SJCRH30 (cell line): ENCODE results near the gene STX4. TPM values are rescaled to one million over a fixed set of nuclear protein-coding genes. Genes with fewer than 3 reads are reported as not detected.

ENCODE experiments used
- DNase-seq, 2 experiments: peaks; one replicate each; pipeline ENCODE4 v3.0.0-alpha.2; 2015 to 2020
- H3K27ac ChIP-seq: fragments of 250-450 bp; sonication (Bioruptor Pico); 2 replicates; pipeline ENCODE4 v1.5.1; 2020; ENCODE audit warnings: mild to moderate bottlenecking, moderate library complexity
- H3K27me3 ChIP-seq: fragments of 250-450 bp; sonication (Bioruptor Pico); 2 replicates; pipeline ENCODE4 v1.5.1; 2020; ENCODE audit warnings: mild to moderate bottlenecking, moderate library complexity
- H3K36me3 ChIP-seq: fragments of 250-450 bp; sonication (Bioruptor Pico); 2 replicates; pipeline ENCODE4 v1.5.1; 2020; ENCODE audit warnings: mild to moderate bottlenecking, moderate library complexity
- H3K4me1 ChIP-seq: fragments of 250-450 bp; sonication (Bioruptor Pico); 2 replicates; pipeline ENCODE4 v1.5.1; 2020; ENCODE audit warnings: mild to moderate bottlenecking, moderate library complexity
- H3K4me3 ChIP-seq: fragments of 250-450 bp; sonication (Bioruptor Pico); 2 replicates; pipeline ENCODE4 v1.5.1; 2020; ENCODE audit warnings: mild to moderate bottlenecking, moderate library complexity
- H3K9me3 ChIP-seq: fragments of 250-450 bp; sonication (Bioruptor Pico); replicated peaks from 2 replicates; pipeline ENCODE4 v1.5.1; 2020; ENCODE audit warnings: mild to moderate bottlenecking, moderate library complexity
- total RNA-seq: library from RNA; depleted of rRNA; stranded (reverse); fragments of >200 nt; shearing (Covaris generic); gene quantifications from 2 replicates; pipeline ENCODE4 v1.2.3, GENCODE V29; 2014

The STX4 gene
- total RNA-seq, 1 experiment from 2014 or later, result 23.9 TPM

DNA sequence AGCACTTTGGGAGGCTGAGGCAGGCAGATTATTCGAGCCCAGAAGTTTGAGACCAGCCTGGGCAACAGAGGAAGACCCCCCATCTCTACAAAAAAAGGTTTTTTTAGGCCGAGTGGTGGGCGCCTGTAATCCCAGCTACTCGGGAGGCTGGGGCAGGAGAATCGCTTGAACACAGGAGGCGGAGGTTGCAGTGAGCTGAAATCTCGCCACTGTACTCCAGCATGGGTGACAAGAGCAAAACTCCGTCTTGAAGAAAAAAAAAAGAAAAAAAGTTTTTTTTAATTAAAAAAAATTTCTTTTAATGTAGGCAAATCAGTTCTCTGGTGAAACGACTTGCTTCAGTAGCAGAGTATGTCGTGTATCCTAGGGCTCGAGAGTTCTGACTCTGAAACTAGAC, 37.4 kb upstream of the STX4 start:
- Histone ChIP-seq H3K36me3 (no peaks in the 10 kb centered on the region), H3K4me1 (peaks cover 18% of the 10 kb centered on the region), H3K27me3 (no peaks in the 10 kb centered on the region), H3K4me3 (no peak overlapping the region), H3K27ac (no peak overlapping the region), H3K9me3 (no peaks in the 10 kb centered on the region)
- DNase-seq, result no peak

DNA sequence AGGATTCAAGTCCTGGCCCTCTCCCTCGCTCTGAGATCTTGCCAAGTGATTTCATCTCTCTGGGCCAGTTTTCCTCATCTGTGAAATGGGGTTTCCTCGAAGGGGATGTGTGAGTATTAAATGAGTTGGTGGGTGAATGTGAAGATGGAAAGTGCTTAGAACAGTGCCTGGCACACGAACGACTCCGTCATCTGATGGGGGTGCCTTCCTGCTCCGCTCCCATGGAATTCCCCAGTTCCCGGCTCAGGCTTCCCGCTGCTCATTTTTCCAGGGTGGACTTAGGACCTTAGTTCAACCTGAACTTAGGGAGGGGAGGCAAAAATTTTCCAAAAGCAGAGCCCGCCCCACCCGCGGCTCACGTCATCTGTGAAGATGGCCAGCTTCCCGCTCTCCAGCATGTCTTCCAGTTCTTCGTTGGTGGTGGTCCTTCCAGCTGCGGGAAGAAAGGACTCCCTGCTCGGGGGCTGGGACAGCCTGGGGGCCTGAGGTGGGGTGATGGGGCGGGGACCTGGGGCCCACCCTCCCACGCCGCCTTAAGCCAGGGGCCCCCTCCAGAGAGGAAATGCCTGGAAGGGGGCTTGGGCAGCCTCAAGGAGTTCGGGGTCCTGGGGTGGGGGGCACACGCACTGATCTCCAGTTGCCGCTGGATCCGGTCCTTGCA, 36.9 kb upstream of the STX4 start:
- Histone ChIP-seq H3K4me1 (peaks cover 18% of the 10 kb centered on the region), H3K27ac (no peak overlapping the region), H3K36me3 (no peaks in the 10 kb centered on the region), H3K27me3 (no peaks in the 10 kb centered on the region), H3K9me3 (no peaks in the 10 kb centered on the region), H3K4me3 (no peak overlapping the region)
- no peak for DNase-seq

DNA sequence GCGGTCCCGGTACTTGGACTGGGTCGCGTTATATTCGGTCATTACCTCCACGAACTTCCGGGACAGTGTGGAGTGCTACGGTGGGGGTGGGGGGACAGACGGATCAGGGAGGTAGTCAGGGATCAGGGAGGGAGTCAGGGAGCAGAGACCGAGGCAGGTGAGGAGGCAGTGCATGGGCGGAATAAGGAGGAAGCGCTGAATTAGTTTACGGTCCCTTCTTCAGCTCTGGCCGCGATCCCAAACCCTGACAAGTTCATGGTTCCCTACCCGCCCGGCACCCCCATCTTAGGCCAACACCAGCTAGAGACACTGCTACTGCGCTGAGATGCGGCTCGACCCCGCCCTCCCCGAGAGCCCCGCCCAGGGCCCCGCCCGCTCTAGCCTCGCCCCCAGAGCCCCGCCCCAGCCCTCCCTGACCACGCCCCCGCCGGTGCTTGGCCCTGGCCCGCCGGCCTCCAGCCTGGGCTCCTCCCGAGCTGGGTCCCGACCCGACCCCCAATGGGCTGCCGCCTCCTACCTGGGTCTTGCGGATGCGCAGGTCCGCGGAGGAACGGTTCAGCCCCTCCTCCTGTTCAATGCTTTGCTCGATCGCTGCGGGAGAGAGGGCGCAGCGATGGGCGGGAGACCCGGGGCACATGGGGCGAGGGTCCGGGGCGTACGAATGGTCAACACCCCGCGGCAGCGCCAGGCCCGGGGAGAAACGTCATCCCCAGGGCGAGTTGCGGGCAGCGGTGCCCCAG, 36.2 kb upstream of the STX4 start:
- Histone ChIP-seq H3K4me1 (peaks cover 21% of the 10 kb centered on the region), H3K36me3 (no peaks in the 10 kb centered on the region), H3K4me3 (no peak overlapping the region), H3K27ac (peak overlapping the region; percentile 69), H3K9me3 (no peaks in the 10 kb centered on the region), H3K27me3 (no peaks in the 10 kb centered on the region)
- DNase-seq, result no peak

GRCh38 chr16:30997725-30998711, 35.3 kb upstream of the STX4 start:
- no peaks in the 10 kb centered on the region for H3K27me3 ChIP-seq
- peak overlapping the region; percentile 69 for H3K27ac ChIP-seq
- H3K4me1 ChIP-seq, result peaks cover 27% of the 10 kb centered on the region
- no peaks in the 10 kb centered on the region for H3K9me3 ChIP-seq
- H3K4me3 ChIP-seq, result peak overlapping the region; percentile 7
- peak; percentile 70 to 72 for DNase-seq
- H3K36me3 ChIP-seq, result no peaks in the 10 kb centered on the region

- H3K27me3 ChIP-seq, result no peaks in the 10 kb centered on the region
- peaks cover 27% of the 10 kb centered on the region for H3K4me1 ChIP-seq
- no peaks in the 10 kb centered on the region for H3K36me3 ChIP-seq
- no peak overlapping the region for H3K4me3 ChIP-seq
- no peaks in the 10 kb centered on the region for H3K9me3 ChIP-seq
- DNase-seq, result no peak
- peak overlapping the region; percentile 69 for H3K27ac ChIP-seq
Measured at GRCh38 chr16:30998852-30999761, 34.3 kb upstream of the STX4 start.

DNA sequence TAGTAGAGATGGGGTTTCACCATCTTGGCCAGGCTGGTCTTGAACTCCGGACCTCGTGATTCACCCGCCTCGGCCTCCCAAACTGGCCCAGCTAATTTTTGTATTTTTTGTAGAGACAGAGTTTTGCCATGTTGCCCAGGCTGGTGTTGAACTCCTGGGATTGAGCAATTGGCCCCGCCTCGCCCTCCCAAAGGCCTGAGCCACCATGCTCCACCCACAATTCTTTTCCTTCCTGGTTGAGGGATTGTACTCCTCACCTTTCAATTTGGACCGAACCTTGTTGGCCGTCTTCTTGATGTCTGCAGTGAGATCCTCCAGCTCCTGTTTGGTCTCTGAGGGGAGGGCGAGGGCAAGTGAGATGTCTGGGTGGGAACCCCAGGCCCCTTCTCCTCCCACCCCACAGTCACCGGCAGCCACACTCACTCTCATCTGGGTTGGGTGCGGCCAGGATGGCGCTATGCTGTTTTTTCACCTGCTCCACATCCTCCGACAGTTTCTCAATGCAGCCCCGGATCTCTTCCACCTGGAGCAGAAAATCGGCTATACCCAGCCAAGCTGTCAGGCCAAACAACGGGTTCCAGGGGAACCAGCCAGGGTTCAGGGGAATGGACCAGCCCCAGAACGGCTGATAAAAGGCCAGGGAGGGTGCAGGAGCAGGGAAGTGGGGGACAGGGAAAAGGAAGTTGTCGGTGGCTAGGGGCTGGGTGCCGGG, 32.5 kb upstream of the STX4 start:
- Histone ChIP-seq H3K4me3 (no peak overlapping the region), H3K36me3 (no peaks in the 10 kb centered on the region), H3K4me1 (peaks cover 27% of the 10 kb centered on the region), H3K27me3 (no peaks in the 10 kb centered on the region), H3K27ac (no peak overlapping the region), H3K9me3 (no peaks in the 10 kb centered on the region)
- no peak for DNase-seq

DNA sequence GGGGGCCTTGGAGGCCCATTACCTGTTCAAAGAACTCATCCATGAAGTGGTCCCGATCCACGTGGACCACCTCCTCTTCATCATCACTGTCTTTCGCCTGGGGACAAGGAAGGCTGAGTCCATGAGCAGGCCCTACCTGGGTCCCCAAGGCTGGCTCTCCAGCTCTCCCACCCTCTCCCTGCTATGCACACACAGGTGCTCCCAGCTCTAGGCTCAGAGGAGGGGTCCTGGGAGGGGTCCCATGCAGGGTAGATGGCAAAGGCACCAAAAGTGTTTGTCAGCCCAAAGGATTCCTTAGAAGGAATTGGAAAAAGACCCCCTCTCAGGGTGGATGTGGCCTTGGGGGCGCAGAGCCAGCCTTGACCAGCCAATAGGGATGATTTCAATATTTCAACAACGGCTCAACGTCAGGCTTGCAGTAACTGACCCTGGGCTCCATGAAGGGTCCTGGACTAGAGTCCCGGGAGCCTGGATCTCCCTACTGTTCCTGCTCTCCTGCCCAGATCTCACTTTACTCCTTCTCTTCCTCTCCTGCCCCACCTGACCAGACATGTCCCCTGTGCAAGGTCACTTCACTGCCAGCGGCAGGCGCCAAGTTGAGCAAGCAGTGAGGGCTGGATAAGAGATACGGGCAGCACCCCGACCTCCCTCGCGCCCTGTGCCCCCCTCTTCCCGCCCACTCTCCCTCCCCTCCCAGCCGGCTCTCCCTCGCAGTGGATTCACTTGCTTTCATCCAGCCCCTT, 31.7 kb upstream of the STX4 start:
- H3K4me1 ChIP-seq, result peaks cover 27% of the 10 kb centered on the region
- H3K36me3 ChIP-seq, result no peaks in the 10 kb centered on the region
- H3K27ac ChIP-seq, result no peak overlapping the region
- no peak overlapping the region for H3K4me3 ChIP-seq
- H3K9me3 ChIP-seq, result no peaks in the 10 kb centered on the region
- DNase-seq, result no peak
- no peaks in the 10 kb centered on the region for H3K27me3 ChIP-seq

- peak in 1 of 2 experiments; percentile 50 for DNase-seq
- Histone ChIP-seq H3K4me3 (no peak overlapping the region), H3K27ac (no peak overlapping the region), H3K27me3 (no peaks in the 10 kb centered on the region), H3K36me3 (no peaks in the 10 kb centered on the region), H3K9me3 (no peaks in the 10 kb centered on the region), H3K4me1 (peaks cover 27% of the 10 kb centered on the region)
Measured at GRCh38 chr16:31002250-31002700, 31.1 kb upstream of the STX4 start.

DNA sequence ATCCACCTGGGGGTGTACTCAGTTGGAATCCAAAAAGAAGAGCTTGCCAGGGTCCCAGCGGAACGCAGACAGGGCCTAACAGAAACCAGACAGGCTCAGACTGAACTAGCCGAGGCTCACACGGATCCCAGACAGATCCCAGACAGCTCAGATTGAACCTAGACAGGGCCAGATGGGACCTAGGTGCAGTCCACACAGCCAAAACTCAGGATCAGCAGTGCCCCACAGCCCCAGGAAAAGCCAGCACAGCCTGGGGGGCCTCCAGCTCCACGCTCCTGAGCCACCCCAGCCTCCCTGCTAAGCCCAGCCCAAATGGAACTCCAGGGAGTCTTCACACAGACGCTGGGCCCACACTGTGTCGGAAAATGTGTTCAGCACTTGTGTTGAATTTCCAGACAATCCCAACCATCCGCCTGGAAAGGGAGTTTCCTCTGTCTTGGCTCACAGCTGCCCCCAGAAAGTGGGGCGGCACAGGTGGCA, 30.5 kb upstream of the STX4 start:
- Histone ChIP-seq H3K4me1 (peaks cover 21% of the 10 kb centered on the region), H3K27ac (no peak overlapping the region), H3K27me3 (no peaks in the 10 kb centered on the region), H3K9me3 (no peaks in the 10 kb centered on the region), H3K4me3 (no peak overlapping the region), H3K36me3 (no peaks in the 10 kb centered on the region)
- no peak for DNase-seq

DNA sequence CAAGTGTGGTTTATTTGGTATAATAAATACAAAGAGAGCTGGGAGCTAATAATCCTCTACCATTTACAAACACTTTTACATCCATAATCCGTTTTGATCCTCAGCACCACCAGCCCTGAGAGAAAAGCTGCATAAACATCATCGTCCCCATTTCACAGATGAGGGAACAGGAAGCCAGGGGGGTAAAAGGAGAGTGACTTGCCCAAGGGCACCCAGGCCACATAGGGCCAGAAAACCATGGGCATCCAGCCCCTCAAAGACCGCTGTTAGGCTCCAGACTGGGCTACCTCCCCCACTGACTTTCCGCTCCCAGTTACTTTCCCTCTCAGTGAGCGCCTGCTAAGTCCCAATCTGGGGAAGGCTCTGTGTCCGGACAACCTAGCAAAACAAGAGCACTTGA, 29.6 kb upstream of the STX4 start:
- Histone ChIP-seq H3K4me3 (no peak overlapping the region), H3K9me3 (no peaks in the 10 kb centered on the region), H3K27me3 (no peaks in the 10 kb centered on the region), H3K4me1 (peaks cover 13% of the 10 kb centered on the region), H3K27ac (no peak overlapping the region), H3K36me3 (no peaks in the 10 kb centered on the region)
- no peak for DNase-seq

GRCh38 chr16:31004658-31005057, 28.7 kb upstream of the STX4 start:
- no peak overlapping the region for H3K27ac ChIP-seq
- H3K27me3 ChIP-seq, result no peaks in the 10 kb centered on the region
- no peaks in the 10 kb centered on the region for H3K9me3 ChIP-seq
- peaks cover 9% of the 10 kb centered on the region for H3K4me1 ChIP-seq
- DNase-seq, result no peak
- no peak overlapping the region for H3K4me3 ChIP-seq
- H3K36me3 ChIP-seq, result no peaks in the 10 kb centered on the region

- Histone ChIP-seq H3K4me1 (peaks cover 9% of the 10 kb centered on the region), H3K27ac (no peak overlapping the region), H3K9me3 (no peaks in the 10 kb centered on the region), H3K27me3 (no peaks in the 10 kb centered on the region), H3K4me3 (no peak overlapping the region), H3K36me3 (no peaks in the 10 kb centered on the region)
- DNase-seq, result no peak
Measured at GRCh38 chr16:31005350-31006085, 27.8 kb upstream of the STX4 start.
